HUES64 (cell line): ENCODE results near the gene NF1.

Experiments used
- H3K27ac ChIP-seq: 2 replicates; pipeline ENCODE4 v1.7.0; 2013; ENCODE audit warnings: low read depth, low read length, inconsistent platforms
- H3K27me3 ChIP-seq: 2 replicates; pipeline ENCODE4 v1.6.1; 2013; ENCODE audit warnings: mild to moderate bottlenecking, low read length; ENCODE audit not compliant: insufficient read depth
- H3K36me3 ChIP-seq: 2 replicates; pipeline ENCODE4 v1.6.1; 2013; ENCODE audit warnings: mild to moderate bottlenecking, low read length; ENCODE audit not compliant: insufficient read depth
- H3K4me1 ChIP-seq: 2 replicates; pipeline ENCODE4 v1.6.1; 2013; ENCODE audit warnings: mild to moderate bottlenecking, low read length, moderate library complexity; ENCODE audit not compliant: insufficient read depth
- H3K4me3 ChIP-seq: 2 replicates; pipeline ENCODE4 v1.5.1; 2013; ENCODE audit warnings: mild to moderate bottlenecking, low read length, moderate library complexity
- H3K9ac ChIP-seq: 2 replicates; pipeline ENCODE4 v1.6.1; 2013; ENCODE audit warnings: mild to moderate bottlenecking, low read depth, low read length
- H3K9me3 ChIP-seq: 2 replicates; pipeline ENCODE4 v1.6.1; 2013; ENCODE audit warnings: low read depth, low read length; ENCODE audit not compliant: insufficient read depth
- WGBS: fragments of 150-250, 120-280 bp; methylation state at CpG from one replicate; pipeline ENCODE4 v1.1.7; 2013; ENCODE audit warnings: missing lambda C conversion rate; 5-methylcytosine and 5-hydroxymethylcytosine counted together

Gene NF1

DNA sequence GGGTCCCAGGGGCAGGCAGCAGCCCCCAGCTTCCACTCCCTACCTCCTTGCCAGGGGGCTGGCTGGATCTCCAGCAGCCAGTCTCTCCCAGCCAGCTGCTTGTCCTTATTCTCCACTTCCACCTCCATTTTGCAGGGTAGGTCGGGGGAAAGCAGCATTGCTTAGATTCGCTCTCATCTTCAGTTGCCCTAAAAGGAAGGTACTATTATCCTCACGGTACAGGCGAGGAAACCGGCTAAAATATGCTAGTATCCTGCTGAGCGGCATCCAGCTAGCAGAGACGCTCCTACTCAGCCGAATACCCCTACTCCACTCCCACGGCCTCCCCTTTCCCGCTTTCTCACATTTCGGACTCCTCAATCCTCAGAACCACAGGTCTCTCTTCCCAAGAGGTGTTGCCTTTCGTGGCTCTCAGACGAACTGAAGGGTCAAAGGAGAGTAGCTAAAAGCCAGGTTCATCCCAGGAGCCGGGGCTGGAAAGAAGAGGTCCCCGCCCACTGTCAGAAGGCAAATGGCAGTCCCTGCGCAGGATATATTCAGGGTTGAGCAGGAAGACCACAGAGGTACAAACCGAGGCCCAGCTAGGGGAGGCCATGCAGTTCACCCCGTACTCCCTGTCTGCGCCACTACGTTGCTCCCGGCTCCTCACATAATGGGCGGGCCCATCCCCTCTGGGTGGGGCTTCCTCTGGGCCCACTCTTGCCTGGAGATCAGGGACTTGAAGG, 295.0 kb downstream of the NF1 start:
- Histone ChIP-seq H3K9ac (no peak overlapping the region), H3K4me3 (peak overlapping the region; percentile 26), H3K36me3 (no peaks in the 10 kb centered on the region), H3K9me3 (no peaks in the 10 kb centered on the region), H3K27me3 (peaks cover 38% of the 10 kb centered on the region), H3K27ac (no peak overlapping the region), H3K4me1 (peaks cover 7% of the 10 kb centered on the region; the same call in 1 of the 2 replicates)
- 56% methylated on average over 22 of the region's 22 CpGs for WGBS

DNA sequence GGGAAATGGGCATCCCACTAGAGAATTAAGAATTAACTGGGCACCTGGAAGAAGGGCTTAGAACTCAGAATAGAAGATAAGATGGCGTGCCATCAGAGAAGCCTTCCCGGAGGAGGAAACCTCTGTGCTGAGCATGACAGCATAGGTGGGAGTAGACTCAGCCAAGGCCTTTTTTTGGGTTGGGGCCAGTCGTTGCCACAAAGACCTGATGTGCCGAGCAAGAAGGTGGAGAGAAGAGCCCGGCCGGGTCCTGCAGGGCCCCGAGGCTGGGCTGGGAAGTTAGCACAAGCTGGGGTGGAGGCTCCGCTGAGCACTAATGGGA, 295.6 kb downstream of the NF1 start:
- no peak overlapping the region for H3K27ac ChIP-seq
- no peaks in the 10 kb centered on the region for H3K9me3 ChIP-seq
- H3K4me3 ChIP-seq: no peak overlapping the region
- H3K36me3 ChIP-seq: no peaks in the 10 kb centered on the region
- H3K27me3 ChIP-seq: peaks cover 38% of the 10 kb centered on the region
- H3K4me1 ChIP-seq: peaks cover 7% of the 10 kb centered on the region; the same call in 1 of the 2 replicates
- no peak overlapping the region for H3K9ac ChIP-seq
- 69% methylated on average over 8 of the region's 8 CpGs for WGBS

DNA sequence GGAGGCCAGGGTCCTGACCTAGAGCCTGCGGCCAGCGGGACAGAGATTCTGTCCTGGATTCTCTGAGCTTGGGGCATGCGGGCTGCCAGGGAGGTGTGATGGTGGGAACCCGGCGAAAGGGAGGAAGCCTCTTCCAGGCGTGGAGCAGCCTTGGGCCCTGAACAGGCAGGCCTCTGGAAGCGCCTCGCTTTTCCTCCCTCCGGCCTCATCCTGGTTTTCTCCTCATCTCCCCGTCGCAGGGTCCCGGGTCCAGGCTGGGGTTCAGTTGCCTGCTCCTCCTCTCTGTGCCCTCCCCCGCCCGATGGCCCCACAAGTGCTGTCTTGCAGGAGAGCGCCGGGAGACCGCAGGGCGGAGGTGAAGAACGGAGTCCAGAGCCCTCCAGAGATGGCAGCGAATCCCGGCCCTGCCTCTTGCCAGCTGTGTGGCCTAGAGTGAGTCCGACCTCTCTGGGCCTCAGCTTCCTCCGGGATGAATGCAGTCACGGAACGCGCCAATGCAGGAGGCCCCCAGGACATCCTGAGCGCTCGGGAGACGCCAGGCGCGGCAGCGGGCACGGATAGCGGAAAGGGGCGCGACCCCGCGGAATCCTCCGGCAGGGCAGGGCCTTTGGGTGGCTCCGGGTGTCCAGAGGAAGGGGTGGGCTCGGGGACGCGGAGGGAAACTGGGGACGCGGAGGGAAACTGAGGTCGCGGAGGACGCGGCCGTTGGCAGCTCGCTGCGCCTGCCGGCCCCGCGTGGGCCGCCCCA, 296.1 kb downstream of the NF1 start:
- 19% methylated on average over 50 of the region's 56 CpGs for WGBS
- Histone ChIP-seq H3K36me3 (no peaks in the 10 kb centered on the region), H3K9me3 (no peaks in the 10 kb centered on the region), H3K9ac (no peak overlapping the region), H3K27ac (no peak overlapping the region), H3K4me1 (peaks cover 7% of the 10 kb centered on the region; the same call in 1 of the 2 replicates), H3K4me3 (peak overlapping the region; percentile 54), H3K27me3 (peaks cover 38% of the 10 kb centered on the region)

GRCh38 chr17:31391496-31391949, 296.7 kb downstream of the NF1 start, which contains the start of gene RAB11FIP4:
Gene RAB11FIP4 (plus strand): TSS chr17:31391675. CDS start chr17:31391853, 178 bp downstream.
- H3K9ac ChIP-seq: no peak within 1 kb of the TSS
- no peak within 1 kb of the TSS for H3K27ac ChIP-seq
- no peaks in the 10 kb centered on the region for H3K9me3 ChIP-seq
- WGBS: under 1% methylated on average over 54 of the region's 69 CpGs
- peak within 1 kb of the TSS; percentile 54 for H3K4me3 ChIP-seq
- peaks cover 7% of the 10 kb centered on the region; the same call in 1 of the 2 replicates for H3K4me1 ChIP-seq
- peaks cover 38% of the 10 kb centered on the region for H3K27me3 ChIP-seq
- no peaks in the 10 kb centered on the region for H3K36me3 ChIP-seq

DNA sequence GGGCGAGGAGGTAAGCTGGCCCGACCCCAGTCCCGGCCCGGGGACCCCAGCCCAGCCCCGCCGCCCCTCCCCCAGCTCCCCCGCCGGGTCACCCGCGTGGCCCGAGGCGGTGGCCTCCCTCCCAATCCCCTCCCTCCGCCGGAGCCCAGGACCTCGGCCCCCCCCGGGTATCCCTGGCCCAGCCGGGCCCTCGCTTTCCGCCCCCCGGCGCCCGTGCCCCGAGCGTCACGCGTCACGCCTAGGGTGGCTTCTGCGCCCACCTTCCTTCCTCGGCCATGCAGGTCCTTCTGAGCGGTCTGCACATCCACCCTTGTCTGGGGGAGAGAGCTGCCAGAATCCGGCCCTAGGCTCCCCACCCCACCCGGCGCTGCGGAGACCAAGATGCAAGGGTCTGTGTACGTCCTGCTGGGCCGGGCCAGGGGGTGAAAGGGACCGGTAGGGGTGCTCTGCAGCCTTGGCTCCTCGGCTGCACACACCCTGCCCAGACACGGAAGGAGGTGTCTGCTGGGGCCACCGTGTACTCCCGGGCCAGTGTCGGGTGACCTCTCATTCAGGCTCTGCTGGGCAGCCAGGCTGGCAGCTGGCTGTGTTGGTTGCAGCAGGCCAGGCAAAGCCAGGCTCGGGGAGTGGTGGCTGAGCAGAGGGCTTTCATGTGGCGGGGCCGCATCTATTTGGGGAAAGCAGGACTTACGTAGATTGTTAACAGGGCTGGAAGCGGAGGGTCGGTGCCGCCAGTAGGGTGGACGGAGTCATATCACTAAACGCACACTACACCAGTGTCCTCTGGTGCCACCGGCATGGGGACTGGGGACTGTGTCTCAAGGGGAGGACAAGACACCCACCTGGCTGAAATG, 297.5 kb downstream of the NF1 start:
- Histone ChIP-seq H3K27ac (no peak overlapping the region), H3K4me3 (peak overlapping the region; percentile 42), H3K27me3 (peaks cover 38% of the 10 kb centered on the region), H3K9me3 (no peaks in the 10 kb centered on the region), H3K36me3 (no peaks in the 10 kb centered on the region), H3K4me1 (peaks cover 7% of the 10 kb centered on the region; the same call in 1 of the 2 replicates), H3K9ac (no peak overlapping the region)
- WGBS: 27% methylated on average over 49 of the region's 52 CpGs

- Histone ChIP-seq H3K4me1 (peaks cover 7% of the 10 kb centered on the region; the same call in 1 of the 2 replicates), H3K4me3 (no peak overlapping the region), H3K36me3 (no peaks in the 10 kb centered on the region), H3K9ac (no peak overlapping the region), H3K27me3 (peaks cover 38% of the 10 kb centered on the region), H3K9me3 (no peaks in the 10 kb centered on the region), H3K27ac (no peak overlapping the region)
- 83% methylated on average over 17 of the region's 17 CpGs for WGBS
Measured at GRCh38 chr17:31392856-31393748, 298.3 kb downstream of the NF1 start.

DNA sequence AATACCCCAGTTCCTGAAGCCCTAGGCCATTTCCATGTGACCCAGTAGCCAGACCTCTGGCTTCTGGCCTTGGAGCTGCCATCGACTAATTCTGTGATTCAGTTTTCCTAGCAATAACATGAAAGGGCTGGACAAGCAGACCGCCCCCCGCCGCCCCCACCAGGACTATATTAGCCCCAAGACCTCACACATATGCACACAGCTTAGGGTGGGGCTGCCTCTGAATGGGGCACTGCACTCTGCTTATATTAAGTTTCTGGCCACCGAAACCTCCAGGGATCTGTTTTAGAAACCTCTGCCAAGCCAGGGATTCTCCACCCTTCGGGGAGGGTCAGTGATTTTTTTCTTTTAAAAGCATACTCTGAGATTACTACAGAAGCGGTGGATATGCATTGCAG, 299.0 kb downstream of the NF1 start:
- 89% methylated on average over 7 of the region's 7 CpGs for WGBS
- Histone ChIP-seq H3K27me3 (peaks cover 38% of the 10 kb centered on the region), H3K27ac (no peak overlapping the region), H3K4me3 (no peak overlapping the region), H3K36me3 (no peaks in the 10 kb centered on the region), H3K9me3 (no peaks in the 10 kb centered on the region), H3K4me1 (peaks cover 7% of the 10 kb centered on the region; the same call in 1 of the 2 replicates), H3K9ac (no peak overlapping the region)

DNA sequence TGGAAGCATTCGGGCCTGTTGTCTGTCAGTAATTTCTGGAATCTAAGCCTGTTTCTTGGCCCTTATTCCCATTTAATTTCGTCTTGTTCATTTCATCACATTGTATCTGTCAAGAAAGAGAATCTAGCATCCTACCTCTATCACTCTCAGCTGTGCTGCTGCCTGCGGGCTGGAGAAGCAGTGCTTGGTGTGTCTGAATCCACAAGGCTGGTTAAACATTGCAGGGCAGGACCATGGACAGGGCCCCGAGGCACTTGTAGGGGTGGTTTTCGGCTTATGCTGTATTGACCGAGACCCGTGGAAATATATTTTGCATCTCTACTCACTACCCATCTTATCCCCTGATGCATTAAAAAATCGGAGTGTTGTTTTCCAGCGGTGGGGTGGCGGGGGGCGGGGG, 299.8 kb downstream of the NF1 start:
- Histone ChIP-seq H3K4me1 (peaks cover 5% of the 10 kb centered on the region; the same call in 1 of the 2 replicates), H3K4me3 (no peak overlapping the region), H3K9ac (no peak overlapping the region), H3K9me3 (no peaks in the 10 kb centered on the region), H3K36me3 (no peaks in the 10 kb centered on the region), H3K27ac (no peak overlapping the region), H3K27me3 (peaks cover 37% of the 10 kb centered on the region)
- 46% methylated on average over 3 of the region's 11 CpGs for WGBS

GRCh38 chr17:31397256-31397939, 302.6 kb downstream of the NF1 start:
- no peak overlapping the region for H3K4me3 ChIP-seq
- H3K36me3 ChIP-seq: no peaks in the 10 kb centered on the region
- no peaks in the 10 kb centered on the region for H3K4me1 ChIP-seq
- H3K27me3 ChIP-seq: peaks cover 12% of the 10 kb centered on the region
- H3K27ac ChIP-seq: no peak overlapping the region
- WGBS: 86% methylated on average over 8 of the region's 8 CpGs
- no peak overlapping the region for H3K9ac ChIP-seq
- no peaks in the 10 kb centered on the region for H3K9me3 ChIP-seq
